GM10266 (cell line): ENCODE data around the gene SMIM36.
A peak's percentile ranks its signal among the peaks of the same experiment; 100 is the strongest.

Experiments
- DNase-seq: peaks from one replicate; pipeline ENCODE4 v3.0.0; 2012; ENCODE audit errors: extremely low spot score
- CTCF ChIP-seq: IDR thresholded peaks from 2 replicates; pipeline ENCODE4 v1.5.1; 2012; ENCODE audit warnings: mild to moderate bottlenecking, low read depth; ENCODE audit not compliant: control insufficient read depth, insufficient read depth; ENCODE audit errors: missing control alignments

SMIM36 gene

GRCh38 chr17:55500103-55500502, 11.1 kb downstream of the SMIM36 start:
- no peak for DNase-seq

GRCh38 chr17:55496094-55496881, 15.0 kb downstream of the SMIM36 start:
- TF ChIP-seq CTCF, result no peak
- peak; percentile 26 for DNase-seq

More at GRCh38 chr17:55500103-55500502, 11.1 kb downstream of the SMIM36 start:
- TF ChIP-seq CTCF, result no peak

- TF ChIP-seq CTCF, result no peak
- DNase-seq, result no peak
These were observed 16.0 kb downstream of the SMIM36 start for GRCh38 chr17:55495239-55495638.

GRCh38 chr17:55492781-55493341, 18.4 kb downstream of the SMIM36 start:
- DNase-seq, result no peak
- TF ChIP-seq CTCF, result no peak

- no peak for TF ChIP-seq CTCF
- no peak for DNase-seq
These were observed 20.9 kb downstream of the SMIM36 start for GRCh38 chr17:55490376-55490775.

GRCh38 chr17:55487695-55488432, 23.4 kb downstream of the SMIM36 start:
- no peak for TF ChIP-seq CTCF
- no peak for DNase-seq
